IMR-90 (cell line): Measurements from ENCODE around the gene POLR2F. TPM values are rescaled to one million over a fixed set of nuclear protein-coding genes. Genes with fewer than 3 reads are reported as not detected.

Source experiments
- ATAC-seq: fragments of 200-7000 bp; cut with Tn5 transposase; 2 replicates; pipeline ENCODE4 v1.9.1; 2020; ENCODE audit warnings: low read depth, mild to moderate bottlenecking, moderate library complexity
- BruUV-seq: library from RNA; stranded (reverse); fragments of 400-500 nt; replicated peaks from 2 replicates; lab custom pipeline; 2021; lab: Mats Ljungman, UMichigan
- CTCF ChIA-PET: fragments of 300-600 bp; formaldehyde crosslinking; extraction: SDS; loops from one replicate; lab custom pipeline; 2021; ENCODE audit warnings: antibody characterized with exemption; lab: Yijun Ruan, JAX
- POLR2A ChIA-PET: fragments of 300-600 bp; sonication (Branson Sonifier 250); formaldehyde crosslinking; loops from one replicate; lab custom pipeline; 2022; ENCODE audit warnings: antibody characterized with exemption; ENCODE audit not compliant: unreplicated experiment; lab: Charles Lee
- DNase-seq: peaks from one replicate; pipeline ENCODE4 v3.0.0; 2013
- H2AFZ ChIP-seq: replicated peaks from 2 replicates; pipeline ENCODE3; 2013; ENCODE audit warnings: low read length, mild to moderate bottlenecking; ENCODE audit not compliant: poor library complexity
- H2AK5ac ChIP-seq: 2 replicates; pipeline ENCODE4 v1.6.1; 2013; ENCODE audit warnings: low read depth, low read length, inconsistent platforms
- H2AK9ac ChIP-seq: replicated peaks from 2 replicates; pipeline ENCODE3; 2013; ENCODE audit warnings: mild to moderate bottlenecking, low read depth, low read length, moderate library complexity; ENCODE audit not compliant: poor library complexity
- H2BK120ac ChIP-seq: 2 replicates; pipeline ENCODE4 v1.6.1; 2013; ENCODE audit warnings: low read depth, low read length, inconsistent platforms
- H2BK15ac ChIP-seq: 3 replicates; pipeline ENCODE4 v1.6.1; 2013; ENCODE audit warnings: low read depth, low read length, inconsistent platforms
- H2BK20ac ChIP-seq: 2 replicates; pipeline ENCODE4 v1.6.1; 2013; ENCODE audit warnings: low read depth, mild to moderate bottlenecking, inconsistent platforms, low read length, moderate library complexity
- H2BK5ac ChIP-seq: 2 replicates; pipeline ENCODE4 v1.6.1; 2013; ENCODE audit warnings: mild to moderate bottlenecking, low read depth, low read length, inconsistent platforms; ENCODE audit not compliant: poor library complexity, severe bottlenecking
- H3K14ac ChIP-seq: replicated peaks from 2 replicates; pipeline ENCODE4 v1.6.1; 2013; ENCODE audit warnings: low read depth, low read length, inconsistent platforms
- H3K18ac ChIP-seq: 2 replicates; pipeline ENCODE4 v1.6.1; 2013; ENCODE audit warnings: low read depth, low read length, control low read depth
- H3K23ac ChIP-seq: 2 replicates; pipeline ENCODE4 v1.6.1; 2013; ENCODE audit warnings: low read depth, low read length, inconsistent platforms
- H3K27ac ChIP-seq: 2 replicates; pipeline ENCODE4 v1.5.1; 2013; ENCODE audit warnings: mild to moderate bottlenecking, control low read depth, low read length; ENCODE audit not compliant: insufficient read depth
- H3K27me3 ChIP-seq: 2 replicates; pipeline ENCODE4 v1.6.1; 2013; ENCODE audit warnings: low read length; ENCODE audit not compliant: control insufficient read depth, insufficient read depth
- H3K36me3 ChIP-seq: 2 replicates; pipeline ENCODE4 v1.6.1; 2013; ENCODE audit warnings: low read length, mixed read lengths; ENCODE audit not compliant: control insufficient read depth, insufficient read depth
- H3K4ac ChIP-seq: 2 replicates; pipeline ENCODE4 v1.6.1; 2013; ENCODE audit warnings: low read depth, low read length, inconsistent platforms
- H3K4me1 ChIP-seq: 2 replicates; pipeline ENCODE4 v1.6.1; 2013; ENCODE audit warnings: low read length, mixed read lengths; ENCODE audit not compliant: control insufficient read depth, insufficient read depth
- H3K4me2 ChIP-seq: 2 replicates; pipeline ENCODE4 v1.6.1; 2013; ENCODE audit warnings: low read depth, mild to moderate bottlenecking, control low read depth, low read length, moderate library complexity
- H3K4me3 ChIP-seq: 2 replicates; pipeline ENCODE4 v1.5.1; 2013; ENCODE audit warnings: low read depth, mild to moderate bottlenecking, control low read depth, low read length, moderate library complexity; ENCODE audit not compliant: insufficient read depth
- H3K56ac ChIP-seq: 2 replicates; pipeline ENCODE4 v1.6.1; 2013; ENCODE audit warnings: low read length, inconsistent platforms; ENCODE audit not compliant: insufficient read depth; ENCODE audit errors: extremely low read depth
- H3K79me1 ChIP-seq, 2 experiments: 2 replicates each; pipeline ENCODE4 v1.6.1; 2013; ENCODE audit warnings: low read length in 2 of 2, inconsistent platforms in 1 of 2, low read depth in 1 of 2
- H3K9ac ChIP-seq: 2 replicates; pipeline ENCODE4 v1.6.1; 2013; ENCODE audit warnings: low read depth, low read length, control low read depth
- H3K9me1 ChIP-seq: 2 replicates; pipeline ENCODE4 v1.6.1; 2013; ENCODE audit warnings: low read length, inconsistent platforms; ENCODE audit not compliant: insufficient read depth
- H3K9me3 ChIP-seq: 2 replicates; pipeline ENCODE4 v1.6.1; 2013; ENCODE audit warnings: low read length; ENCODE audit not compliant: control insufficient read depth, insufficient read depth
- H4K20me1 ChIP-seq: 2 replicates; pipeline ENCODE4 v1.6.1; 2013; ENCODE audit warnings: low read length, inconsistent platforms; ENCODE audit not compliant: insufficient read depth
- H4K5ac ChIP-seq: 2 replicates; pipeline ENCODE4 v1.6.1; 2013; ENCODE audit warnings: mild to moderate bottlenecking, low read depth, low read length, control low read depth
- H4K8ac ChIP-seq, 2 experiments: 2 replicates each; pipeline ENCODE4 v1.6.1; 2013; ENCODE audit warnings: low read depth in 2 of 2, low read length in 2 of 2, control low read depth in 1 of 2, inconsistent platforms in 1 of 2
- H4K91ac ChIP-seq: 2 replicates; pipeline ENCODE4 v1.6.1; 2013; ENCODE audit warnings: low read depth, low read length, inconsistent platforms; ENCODE audit not compliant: insufficient read depth
- BHLHE40 ChIP-seq: fragments of 150-350 bp; IDR thresholded peaks from 2 replicates; pipeline ENCODE4 v1.6.1; 2016; ENCODE audit warnings: mild to moderate bottlenecking, low read depth, low read length
- ELK1 ChIP-seq: fragments of 150-350 bp; IDR thresholded peaks from 2 replicates; pipeline ENCODE4 v1.6.1; 2016; ENCODE audit warnings: low read depth, mild to moderate bottlenecking, low read length, moderate library complexity, borderline replicate concordance
- MAZ ChIP-seq: IDR thresholded peaks from 2 replicates; pipeline ENCODE4 v1.6.1; 2012; ENCODE audit warnings: low read depth, mild to moderate bottlenecking, low read length, improper control_type of control experiment, moderate library complexity, borderline replicate concordance
- NFE2L2 ChIP-seq: fragments of 150-350 bp; IDR thresholded peaks from 2 replicates; pipeline ENCODE4 v1.6.1; 2016; ENCODE audit warnings: low read depth, mild to moderate bottlenecking, low read length
- RAD21 ChIP-seq: IDR thresholded peaks from 2 replicates; pipeline ENCODE4 v1.6.1; 2012; ENCODE audit warnings: low read length, improper control_type of control experiment
- WGBS, 2 experiments: methylation state at CpG; one replicate each; pipeline versions ENCODE4 v1.1.5 to v1.1.7; 2013; ENCODE audit warnings: missing lambda C conversion rate in 2 of 2; ENCODE audit not compliant: insufficient read length in 1 of 2; ENCODE audit errors: extremely low coverage in 2 of 2; 5-methylcytosine and 5-hydroxymethylcytosine counted together
- dilution Hi-C: fragments of 300-500 bp; cut with HindIII; formaldehyde crosslinking; loops from one replicate; pipeline ENCODE4 v1.14.3; 2018; ENCODE audit warnings: low sequenced_read_pairs; ENCODE audit not compliant: unreplicated experiment
- in situ Hi-C: fragments of 300-500 bp; cut with MboI; formaldehyde crosslinking; loops from 3 replicates; pipeline ENCODE4 v1.14.3; 2019; ENCODE audit warnings: low sequenced_read_pairs, inconsistent platforms, mixed read lengths
- intact Hi-C: fragments of 100-400 bp; cut with micrococcal nuclease; formaldehyde crosslinking; loops from 2 replicates; pipeline ENCODE4 v1.10.0; 2022
- polyA plus RNA-seq, 3 experiments: library from polyadenylated mRNA; depleted of rRNA; stranded (reverse); fragments of >200 nt; gene quantifications; 2 replicates each; pipeline ENCODE4 v1.2.3, GENCODE V29; 2012; ENCODE audit warnings: low replicate concordance in 1 of 3
- total RNA-seq: library from RNA; depleted of rRNA; stranded (reverse); fragments of >200 nt; gene quantifications from 2 replicates; pipeline ENCODE4 v1.2.3, GENCODE V29; 2012
- TF ChIP-seq, protein P1 (sequence below): conservative IDR thresholded peaks from 2 replicates; pipeline ENCODE4 v1.5.1; 2012; ENCODE audit warnings: mild to moderate bottlenecking, low read depth, low read length, improper control_type of control experiment

The POLR2F gene
- total and polyA plus RNA-seq, 2 of the 4 experiments (the other 2 are of a cell fraction) = 26.0 to 147 TPM

- TF ChIP-seq BHLHE40 = no peak
- TF ChIP-seq MAZ = no peak
- TF ChIP-seq, protein P1, sequence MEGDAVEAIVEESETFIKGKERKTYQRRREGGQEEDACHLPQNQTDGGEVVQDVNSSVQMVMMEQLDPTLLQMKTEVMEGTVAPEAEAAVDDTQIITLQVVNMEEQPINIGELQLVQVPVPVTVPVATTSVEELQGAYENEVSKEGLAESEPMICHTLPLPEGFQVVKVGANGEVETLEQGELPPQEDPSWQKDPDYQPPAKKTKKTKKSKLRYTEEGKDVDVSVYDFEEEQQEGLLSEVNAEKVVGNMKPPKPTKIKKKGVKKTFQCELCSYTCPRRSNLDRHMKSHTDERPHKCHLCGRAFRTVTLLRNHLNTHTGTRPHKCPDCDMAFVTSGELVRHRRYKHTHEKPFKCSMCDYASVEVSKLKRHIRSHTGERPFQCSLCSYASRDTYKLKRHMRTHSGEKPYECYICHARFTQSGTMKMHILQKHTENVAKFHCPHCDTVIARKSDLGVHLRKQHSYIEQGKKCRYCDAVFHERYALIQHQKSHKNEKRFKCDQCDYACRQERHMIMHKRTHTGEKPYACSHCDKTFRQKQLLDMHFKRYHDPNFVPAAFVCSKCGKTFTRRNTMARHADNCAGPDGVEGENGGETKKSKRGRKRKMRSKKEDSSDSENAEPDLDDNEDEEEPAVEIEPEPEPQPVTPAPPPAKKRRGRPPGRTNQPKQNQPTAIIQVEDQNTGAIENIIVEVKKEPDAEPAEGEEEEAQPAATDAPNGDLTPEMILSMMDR = no peak
- TF ChIP-seq NFE2L2 = no peak
- no peak for TF ChIP-seq RAD21
- TF ChIP-seq ELK1 = no peak
- dilution Hi-C loops (no loop called here), intact Hi-C loops (no loop called here), in situ Hi-C loops (no loop called here)
- 96% methylated on average over 9 of the region's 27 CpGs; no CpG with 5 or more reads in 1 of the 2 experiments for WGBS, 2 experiments
- Histone ChIP-seq H3K4me2 (no peak overlapping the region), H3K14ac (no peak overlapping the region), H4K91ac (no peak overlapping the region), H3K56ac (no peak overlapping the region), H2BK20ac (no peak overlapping the region), H3K18ac (no peak overlapping the region), H3K4me3 (no peak overlapping the region), H2BK15ac (no peak overlapping the region), H2AFZ (no peak overlapping the region), H3K9ac (no peak overlapping the region), H2BK5ac (no peak overlapping the region), H4K5ac (no peak overlapping the region), H3K23ac (no peak overlapping the region), H4K20me1 (no peaks in the 10 kb centered on the region), H3K79me1 (no peaks in the 10 kb centered on the region), H3K36me3 (no peaks in the 10 kb centered on the region), H2AK5ac (no peak overlapping the region), H3K9me1 (no peaks in the 10 kb centered on the region), H3K27me3 (no peaks in the 10 kb centered on the region), H3K9me3 (no peaks in the 10 kb centered on the region), H3K27ac (no peak overlapping the region), H3K4me1 (no peaks in the 10 kb centered on the region), H3K4ac (no peak overlapping the region), H2AK9ac (peak overlapping the region; percentile 24), H4K8ac (no peak overlapping the region), H2BK120ac (no peak overlapping the region)
- DNase-seq (no peak), ATAC-seq (no peak)
- ChIA-PET POLR2A (no interaction called here), CTCF (no interaction called here)
- no TSS peak for BruUV-seq
Observed at GRCh38 chr22:37985751-37986281, 32.3 kb downstream of the POLR2F start.
